DND-41 (cell line): ENCODE data around the gene ARNT2.

Source experiments
- ATAC-seq: fragments of 200-7000 bp; cut with Tn5 transposase; 3 replicates; pipeline ENCODE4 v1.9.1; 2021; ENCODE audit warnings: low read depth; ENCODE audit not compliant: insufficient read depth
- DNase-seq: peaks from one replicate; pipeline ENCODE4 v3.0.0-alpha.2; 2020
- H2AFZ ChIP-seq: 2 replicates; pipeline ENCODE4 v1.6.0; 2012; ENCODE audit warnings: low read depth, low read length
- H3K27ac ChIP-seq: 2 replicates; pipeline ENCODE4 v1.5.1; 2012; ENCODE audit warnings: low read length, inconsistent platforms
- H3K27me3 ChIP-seq: fragments of 200-600 bp; sonication (generic); 2 replicates; pipeline ENCODE4 v1.6.0; 2012; ENCODE audit warnings: low read length, mild to moderate bottlenecking, inconsistent platforms; ENCODE audit not compliant: insufficient read depth, poor library complexity
- H3K36me3 ChIP-seq: 2 replicates; pipeline ENCODE4 v1.5.1; 2012; ENCODE audit warnings: low read length, inconsistent platforms; ENCODE audit not compliant: insufficient read depth
- H3K4me1 ChIP-seq: 2 replicates; pipeline ENCODE4 v1.5.1; 2012; ENCODE audit warnings: mild to moderate bottlenecking, low read length; ENCODE audit not compliant: insufficient read depth
- H3K4me2 ChIP-seq: 2 replicates; pipeline ENCODE4 v1.6.0; 2012; ENCODE audit warnings: mild to moderate bottlenecking, moderate library complexity, low read length, inconsistent platforms; ENCODE audit not compliant: insufficient read depth
- H3K4me3 ChIP-seq, 2 experiments: fragments of 200-600 bp in 1 of 2; shearing (Covaris generic) in 1 of 2; 2 replicates each; pipeline ENCODE4 v1.5.1; 2012 to 2016; ENCODE audit warnings: inconsistent platforms in 2 of 2, low read length in 2 of 2, mild to moderate bottlenecking in 2 of 2, low read depth in 1 of 2, moderate library complexity in 1 of 2
- H3K79me2 ChIP-seq: 2 replicates; pipeline ENCODE4 v1.6.0; 2012; ENCODE audit warnings: low read length, inconsistent platforms; ENCODE audit not compliant: insufficient read depth
- H3K9ac ChIP-seq: 2 replicates; pipeline ENCODE4 v1.6.0; 2012; ENCODE audit warnings: low read depth, mild to moderate bottlenecking, inconsistent platforms, low read length, moderate library complexity
- H3K9me3 ChIP-seq: 2 replicates; pipeline ENCODE4 v1.5.1; 2012; ENCODE audit warnings: low read length, moderate library complexity, mild to moderate bottlenecking, inconsistent platforms; ENCODE audit not compliant: insufficient read depth, severe bottlenecking
- H4K20me1 ChIP-seq: 2 replicates; pipeline ENCODE4 v1.6.0; 2012; ENCODE audit warnings: low read length; ENCODE audit not compliant: insufficient read depth
- EZH2 ChIP-seq: IDR thresholded peaks from 3 replicates; pipeline ENCODE4 v1.6.1; 2012; ENCODE audit warnings: borderline replicate concordance, low read depth, mild to moderate bottlenecking, moderate library complexity, low read length, inconsistent platforms; ENCODE audit not compliant: severe bottlenecking
- TF ChIP-seq, protein P1 (sequence below): IDR thresholded peaks from 2 replicates; pipeline ENCODE4 v1.5.1; 2012; ENCODE audit warnings: borderline replicate concordance, low read length, moderate library complexity, mild to moderate bottlenecking; ENCODE audit not compliant: poor library complexity, severe bottlenecking; ENCODE audit errors: extremely low read depth

The ARNT2 gene

DNA sequence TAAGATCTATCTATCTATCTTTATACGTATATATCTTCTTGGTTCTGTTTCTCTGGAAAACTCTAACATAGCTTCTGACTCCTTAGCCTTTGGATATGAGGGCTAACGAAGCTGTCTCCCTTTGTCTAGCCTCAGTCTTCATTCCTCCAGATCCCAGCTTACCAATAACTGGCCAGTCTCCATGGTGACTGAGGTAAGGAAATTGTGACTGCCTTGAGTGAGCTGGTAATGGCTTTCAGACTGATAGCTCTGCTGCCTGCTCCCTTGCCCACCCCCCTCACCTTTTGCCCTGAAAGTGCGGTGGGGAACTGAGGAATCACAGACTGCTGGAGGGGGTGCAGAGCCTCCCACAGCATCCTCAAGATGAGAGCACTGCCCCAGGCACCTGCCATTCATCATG lies 225.2 kb downstream of the ARNT2 start:
- Histone ChIP-seq H2AFZ (no peak overlapping the region), H3K27ac (no peak overlapping the region), H4K20me1 (no peaks in the 10 kb centered on the region), H3K9ac (no peak overlapping the region), H3K4me3 (no peak overlapping the region), H3K79me2 (no peaks in the 10 kb centered on the region), H3K36me3 (no peaks in the 10 kb centered on the region), H3K27me3 (peaks cover 3% of the 10 kb centered on the region), H3K9me3 (no peaks in the 10 kb centered on the region), H3K4me1 (no peaks in the 10 kb centered on the region), H3K4me2 (no peak overlapping the region)
- ATAC-seq (no peak), DNase-seq (no peak)
- TF ChIP-seq, protein P1, sequence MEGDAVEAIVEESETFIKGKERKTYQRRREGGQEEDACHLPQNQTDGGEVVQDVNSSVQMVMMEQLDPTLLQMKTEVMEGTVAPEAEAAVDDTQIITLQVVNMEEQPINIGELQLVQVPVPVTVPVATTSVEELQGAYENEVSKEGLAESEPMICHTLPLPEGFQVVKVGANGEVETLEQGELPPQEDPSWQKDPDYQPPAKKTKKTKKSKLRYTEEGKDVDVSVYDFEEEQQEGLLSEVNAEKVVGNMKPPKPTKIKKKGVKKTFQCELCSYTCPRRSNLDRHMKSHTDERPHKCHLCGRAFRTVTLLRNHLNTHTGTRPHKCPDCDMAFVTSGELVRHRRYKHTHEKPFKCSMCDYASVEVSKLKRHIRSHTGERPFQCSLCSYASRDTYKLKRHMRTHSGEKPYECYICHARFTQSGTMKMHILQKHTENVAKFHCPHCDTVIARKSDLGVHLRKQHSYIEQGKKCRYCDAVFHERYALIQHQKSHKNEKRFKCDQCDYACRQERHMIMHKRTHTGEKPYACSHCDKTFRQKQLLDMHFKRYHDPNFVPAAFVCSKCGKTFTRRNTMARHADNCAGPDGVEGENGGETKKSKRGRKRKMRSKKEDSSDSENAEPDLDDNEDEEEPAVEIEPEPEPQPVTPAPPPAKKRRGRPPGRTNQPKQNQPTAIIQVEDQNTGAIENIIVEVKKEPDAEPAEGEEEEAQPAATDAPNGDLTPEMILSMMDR, result no peak
- TF ChIP-seq EZH2, result no peak

DNA sequence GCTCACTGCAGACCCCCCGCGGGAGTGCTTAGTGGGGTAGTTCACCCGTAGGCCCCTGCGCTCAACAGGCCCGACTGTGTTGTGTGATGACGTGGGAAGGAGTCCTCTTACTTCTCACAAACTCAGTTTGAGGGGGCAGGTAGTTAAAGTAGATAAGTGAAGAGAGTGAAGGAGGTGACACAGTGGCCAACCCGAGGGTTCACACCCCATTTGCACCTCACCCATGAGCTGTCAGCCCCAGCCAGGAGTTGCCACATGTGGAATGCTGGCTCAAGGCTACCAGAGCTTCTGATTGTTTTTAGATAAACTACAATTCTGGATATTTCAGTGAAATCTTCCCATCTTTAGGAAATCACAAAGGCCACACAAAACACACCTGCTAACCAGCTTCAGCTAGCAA lies 226.8 kb downstream of the ARNT2 start:
- Histone ChIP-seq H3K9me3 (no peaks in the 10 kb centered on the region), H3K79me2 (no peaks in the 10 kb centered on the region), H3K4me2 (no peak overlapping the region), H3K27me3 (peaks cover 3% of the 10 kb centered on the region), H3K27ac (no peak overlapping the region), H3K36me3 (no peaks in the 10 kb centered on the region), H3K9ac (no peak overlapping the region), H4K20me1 (no peaks in the 10 kb centered on the region), H2AFZ (no peak overlapping the region), H3K4me1 (no peaks in the 10 kb centered on the region), H3K4me3 (no peak overlapping the region)
- DNase-seq (no peak), ATAC-seq (no peak)
- TF ChIP-seq, protein P1, result no peak
- TF ChIP-seq EZH2, result no peak

DNA sequence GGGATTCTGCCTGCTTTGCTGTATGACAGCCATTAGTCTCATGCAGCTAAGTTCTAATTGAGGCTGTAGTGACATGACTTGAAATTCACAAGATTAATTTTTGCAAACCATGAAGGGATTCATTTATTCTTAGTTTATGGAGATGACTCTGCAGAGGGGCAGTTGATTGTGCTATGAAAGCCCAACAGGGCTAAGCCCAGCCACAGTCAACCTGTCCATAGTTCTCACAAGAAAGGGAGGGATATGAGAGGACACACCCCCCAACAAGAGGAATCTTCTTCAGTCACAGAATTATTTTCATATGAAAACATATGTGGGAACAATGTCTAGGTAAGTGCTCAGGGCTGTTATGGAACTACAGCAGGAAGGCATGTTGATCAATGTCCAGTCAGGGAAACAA lies 229.0 kb downstream of the ARNT2 start:
- Histone ChIP-seq H3K4me3 (no peak overlapping the region), H3K27me3 (peaks cover 3% of the 10 kb centered on the region), H3K79me2 (no peaks in the 10 kb centered on the region), H4K20me1 (no peaks in the 10 kb centered on the region), H2AFZ (no peak overlapping the region), H3K27ac (no peak overlapping the region), H3K9me3 (no peaks in the 10 kb centered on the region), H3K36me3 (no peaks in the 10 kb centered on the region), H3K4me1 (no peaks in the 10 kb centered on the region), H3K9ac (no peak overlapping the region), H3K4me2 (no peak overlapping the region)
- no peak for ATAC-seq
- DNase-seq, result no peak
- TF ChIP-seq, protein P1, result no peak
- TF ChIP-seq EZH2, result no peak

DNA sequence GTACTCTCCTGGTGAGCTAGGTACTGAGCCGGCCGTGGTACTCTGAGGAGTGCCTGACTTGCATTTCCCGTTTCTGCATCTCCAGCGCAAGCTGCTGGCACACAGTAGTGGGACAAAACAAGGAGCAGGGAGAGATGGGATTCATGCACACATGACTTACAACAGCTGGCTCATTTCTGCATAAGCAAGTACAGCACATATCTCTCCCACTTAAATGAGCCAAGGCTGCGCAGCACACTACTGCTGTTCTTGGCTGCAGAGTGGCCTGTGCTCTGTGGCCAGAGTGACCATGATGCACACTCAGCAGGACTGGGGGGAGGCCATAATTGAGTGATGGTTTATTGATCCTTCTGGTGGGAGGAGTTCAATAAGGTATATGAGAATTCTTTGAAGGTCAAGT lies 231.8 kb downstream of the ARNT2 start:
- no peaks in the 10 kb centered on the region for H3K4me1 ChIP-seq
- H3K36me3 ChIP-seq, result no peaks in the 10 kb centered on the region
- H3K9me3 ChIP-seq, result no peaks in the 10 kb centered on the region

More for the DNA sequence above, 231.8 kb downstream of the ARNT2 start:
- DNase-seq (no peak), ATAC-seq (no peak)
- no peaks in the 10 kb centered on the region for H4K20me1 ChIP-seq
- TF ChIP-seq, protein P1, result no peak
- TF ChIP-seq EZH2, result no peak
- peaks cover 3% of the 10 kb centered on the region for H3K27me3 ChIP-seq
- no peak overlapping the region for H3K4me2 ChIP-seq
- no peak overlapping the region for H2AFZ ChIP-seq
- no peak overlapping the region for H3K4me3 ChIP-seq
- H3K27ac ChIP-seq, result no peak overlapping the region
- H3K9ac ChIP-seq, result no peak overlapping the region
- H3K79me2 ChIP-seq, result no peaks in the 10 kb centered on the region
